HL-60/S4 treated with retinoic acid at 250 ng/mL for 4 days and 3 days (cell line): ENCODE results near the gene ATP11B.

Experiments
- in situ Hi-C: fragments of 300-500 bp; cut with MboI; formaldehyde crosslinking; loops from 2 replicates; pipeline ENCODE4 v1.7.0; 2022; ENCODE audit warnings: low sequenced_read_pairs

ATP11B gene

DNA sequence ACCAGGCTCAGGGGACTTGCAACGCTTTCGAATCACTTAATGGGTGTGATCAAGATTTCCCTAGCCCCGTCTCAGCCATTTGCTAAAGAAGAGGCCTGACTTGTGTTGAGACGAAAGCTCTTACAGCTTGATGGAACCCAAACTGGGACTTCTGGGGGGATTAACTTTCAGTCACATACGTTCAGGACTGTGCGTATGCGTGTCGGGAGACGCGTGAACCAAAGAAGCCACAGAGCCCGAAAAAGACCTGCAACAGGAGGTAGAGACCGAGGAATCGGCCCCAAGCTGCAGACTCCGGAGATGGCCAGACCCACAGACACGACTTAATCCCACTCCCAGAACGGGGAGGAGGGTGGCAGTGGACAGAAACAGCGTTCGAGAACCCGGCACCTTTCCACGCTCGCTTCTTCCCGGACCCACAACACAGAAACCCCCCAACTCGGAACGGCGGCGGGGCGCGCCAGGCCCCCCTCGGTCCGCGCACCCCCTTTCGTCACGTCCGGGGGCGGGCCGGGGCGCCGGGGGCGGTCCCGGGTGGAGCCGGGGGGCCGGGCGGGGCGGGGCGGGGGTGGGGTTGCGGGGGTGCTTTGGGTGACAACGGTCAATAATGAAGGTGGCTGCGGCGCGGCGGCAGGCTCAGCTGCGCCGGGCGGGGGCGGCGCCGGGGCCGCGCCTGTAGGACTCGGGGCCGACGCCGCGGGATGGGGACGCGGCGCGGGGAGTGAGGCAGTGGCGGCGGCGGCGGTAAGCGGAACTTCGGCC lies at the start of gene ATP11B:
Gene ATP11B (plus strand): TSS at position 604 of the 762 bp plus-strand sequence. CDS start 256 bp downstream, outside the sequence.
- in situ Hi-C loops = no loop called here

GRCh38 chr3:182746959-182747358 lies 46.3 kb upstream of the ATP11B start:
- in situ Hi-C loops = no loop called here

- in situ Hi-C loops = no loop called here
Measured at GRCh38 chr3:182755308-182755707, 38.0 kb upstream of the ATP11B start.

GRCh38 chr3:182755712-182756111 lies 37.6 kb upstream of the ATP11B start:
- in situ Hi-C loops = no loop called here

DNA sequence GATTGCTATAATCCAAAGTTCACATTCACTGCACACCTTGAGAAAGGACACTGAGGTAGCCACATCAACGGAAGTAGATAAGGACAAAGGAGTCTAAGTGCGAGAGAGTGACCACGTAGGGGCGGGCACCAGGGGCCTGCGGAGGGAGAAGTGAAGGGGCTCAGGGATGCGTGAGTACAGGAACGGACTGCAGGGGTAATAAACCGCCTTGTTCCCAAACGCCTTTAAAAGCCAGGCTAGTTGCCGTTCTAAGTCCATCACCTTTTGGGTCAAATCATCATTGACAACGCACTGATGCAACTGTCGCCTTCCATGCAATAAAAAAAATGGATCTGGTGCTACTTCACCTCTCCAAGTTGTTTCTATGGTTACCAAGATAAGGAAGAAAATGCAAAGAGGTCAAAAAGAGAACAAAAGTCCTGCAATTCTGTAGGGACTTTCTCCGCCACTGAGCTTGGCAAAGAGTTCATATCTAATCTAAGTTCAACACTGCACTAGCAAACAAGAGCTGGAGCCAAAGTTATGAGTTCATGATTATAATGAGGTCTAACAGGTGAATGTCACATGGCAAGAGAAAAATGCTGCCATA lies 32.6 kb upstream of the ATP11B start:
- in situ Hi-C loops = no loop called here

DNA sequence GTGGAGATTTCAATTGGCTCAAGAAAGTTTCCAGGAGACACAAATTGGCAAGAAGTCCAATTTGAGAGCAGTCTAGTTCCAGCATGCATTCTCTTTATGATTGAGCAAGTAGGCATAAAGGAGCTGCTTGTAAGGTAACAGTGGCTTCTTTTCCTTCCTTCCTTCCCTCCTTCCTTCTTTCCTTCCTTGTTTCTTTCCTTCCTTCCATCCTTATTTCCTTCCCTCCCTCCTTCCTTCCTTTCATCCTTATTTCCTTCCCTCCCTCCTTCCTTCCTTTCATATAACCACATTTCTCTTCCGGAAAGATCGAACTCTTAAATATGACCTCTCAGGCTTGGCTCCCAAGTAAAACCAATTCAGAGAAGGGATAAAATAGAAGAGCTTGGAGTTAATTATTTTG lies 29.4 kb upstream of the ATP11B start:
- in situ Hi-C loops = no loop called here

DNA sequence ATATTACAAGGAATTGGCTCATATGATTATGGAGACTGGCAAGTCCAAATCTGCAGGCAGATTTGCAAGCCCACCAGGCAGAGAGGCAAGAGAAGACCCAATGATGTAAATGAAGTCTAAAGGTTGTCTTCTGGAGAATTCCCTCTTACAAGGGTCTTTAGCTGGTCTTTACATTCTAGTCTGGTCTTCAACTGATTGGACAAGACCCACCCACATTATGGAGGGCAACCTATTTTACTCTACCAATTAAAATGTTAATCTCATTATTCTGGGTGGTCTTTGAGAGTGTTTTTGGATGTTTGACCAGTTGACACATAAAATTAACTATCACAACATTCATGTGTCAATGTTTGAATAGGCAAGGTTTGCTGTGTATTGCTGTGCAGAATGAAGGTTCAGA lies 28.0 kb upstream of the ATP11B start:
- in situ Hi-C loops = no loop called here

GRCh38 chr3:182766099-182766498 lies 27.2 kb upstream of the ATP11B start:
- in situ Hi-C loops = no loop called here

- in situ Hi-C loops = no loop called here
Measured at GRCh38 chr3:182768413-182768812, 24.9 kb upstream of the ATP11B start.

DNA sequence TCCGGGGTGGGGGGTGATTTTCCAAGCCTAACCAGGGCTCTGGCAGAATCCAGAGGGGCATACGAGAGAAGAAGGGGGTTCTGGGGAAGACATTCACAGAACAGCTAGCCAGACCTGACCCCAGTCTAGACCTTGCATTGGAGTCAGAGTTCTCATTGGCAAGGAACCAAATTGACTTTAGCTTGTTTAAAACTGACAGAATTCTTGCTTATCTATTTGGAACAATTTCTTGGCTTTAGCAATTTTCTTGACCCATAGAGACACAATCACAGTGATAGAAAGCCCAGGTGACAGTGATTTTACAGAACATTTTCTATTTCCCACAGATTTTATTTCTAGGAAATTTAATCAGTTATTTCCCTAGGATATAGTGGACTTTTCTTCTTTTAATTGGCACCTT lies 23.6 kb upstream of the ATP11B start:
- in situ Hi-C loops = no loop called here

- in situ Hi-C loops = no loop called here
Measured at GRCh38 chr3:182782149-182782548, 11.2 kb upstream of the ATP11B start.

DNA sequence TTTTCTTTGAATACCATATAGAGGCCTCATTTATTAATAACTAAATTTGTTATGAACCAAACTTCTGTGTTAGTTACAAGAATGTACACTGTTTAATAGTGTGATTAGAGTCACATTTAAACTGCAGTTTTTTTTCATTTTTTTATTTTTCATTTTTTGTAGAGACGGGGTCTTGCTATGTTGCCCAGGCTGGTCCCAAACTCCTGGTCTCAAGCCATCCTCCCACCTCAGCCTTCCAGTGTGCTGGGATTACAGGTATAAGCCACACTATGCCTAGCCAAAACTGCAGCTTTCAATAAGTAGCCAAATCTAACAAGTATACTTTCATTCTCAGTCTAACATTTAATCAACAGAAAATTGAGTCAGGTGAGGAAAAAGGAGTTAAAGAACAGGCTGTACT lies 10.2 kb upstream of the ATP11B start:
- in situ Hi-C loops = no loop called here

GRCh38 chr3:182784542-182784941 lies 8.8 kb upstream of the ATP11B start:
- in situ Hi-C loops = no loop called here

DNA sequence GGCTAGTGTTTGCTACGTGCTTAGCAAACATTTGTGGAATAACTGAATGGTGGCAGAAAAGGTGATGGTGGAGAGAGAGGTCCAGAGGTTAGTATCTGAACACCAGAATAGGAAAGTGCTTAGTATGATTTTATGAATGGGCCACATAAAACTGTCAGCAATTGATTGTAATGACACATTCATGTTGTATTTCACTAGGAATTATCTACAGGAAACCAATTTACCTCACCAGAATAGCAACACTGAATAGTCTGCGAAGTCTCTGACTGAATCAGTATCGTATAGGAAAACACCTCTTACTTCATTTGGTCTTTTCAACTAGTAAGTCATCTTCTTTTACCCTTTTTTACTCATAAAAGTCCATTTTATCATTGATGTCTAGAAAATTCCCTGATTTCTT lies 8.2 kb upstream of the ATP11B start:
- in situ Hi-C loops = no loop called here

DNA sequence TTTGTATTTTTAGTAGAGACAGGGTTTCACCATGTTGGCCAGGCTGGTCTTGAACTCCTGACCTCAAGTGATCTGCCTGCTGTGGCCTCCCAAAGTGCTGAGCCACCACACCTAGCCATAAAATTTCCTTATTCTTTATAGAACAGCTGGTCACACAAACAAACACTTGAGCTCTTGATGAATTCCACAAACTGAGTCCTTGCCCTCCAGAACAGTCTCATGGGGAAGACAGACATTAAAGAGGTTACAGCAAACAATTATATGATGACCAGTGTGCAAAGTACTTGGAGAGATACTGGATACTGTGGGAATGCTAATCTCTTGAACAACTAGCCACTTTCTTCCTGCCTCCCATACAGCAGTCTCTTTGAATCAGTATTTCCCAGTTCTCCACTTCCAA lies 7.5 kb upstream of the ATP11B start:
- in situ Hi-C loops = no loop called here

GRCh38 chr3:182786564-182787196 lies 6.6 kb upstream of the ATP11B start:
- in situ Hi-C loops = no loop called here

- in situ Hi-C loops = no loop called here
Measured at GRCh38 chr3:182787302-182788036, 5.8 kb upstream of the ATP11B start.

GRCh38 chr3:182789371-182789770 lies 3.9 kb upstream of the ATP11B start:
- in situ Hi-C loops = no loop called here

- in situ Hi-C loops = no loop called here
Measured at GRCh38 chr3:182790612-182791011, 2.7 kb upstream of the ATP11B start.

DNA sequence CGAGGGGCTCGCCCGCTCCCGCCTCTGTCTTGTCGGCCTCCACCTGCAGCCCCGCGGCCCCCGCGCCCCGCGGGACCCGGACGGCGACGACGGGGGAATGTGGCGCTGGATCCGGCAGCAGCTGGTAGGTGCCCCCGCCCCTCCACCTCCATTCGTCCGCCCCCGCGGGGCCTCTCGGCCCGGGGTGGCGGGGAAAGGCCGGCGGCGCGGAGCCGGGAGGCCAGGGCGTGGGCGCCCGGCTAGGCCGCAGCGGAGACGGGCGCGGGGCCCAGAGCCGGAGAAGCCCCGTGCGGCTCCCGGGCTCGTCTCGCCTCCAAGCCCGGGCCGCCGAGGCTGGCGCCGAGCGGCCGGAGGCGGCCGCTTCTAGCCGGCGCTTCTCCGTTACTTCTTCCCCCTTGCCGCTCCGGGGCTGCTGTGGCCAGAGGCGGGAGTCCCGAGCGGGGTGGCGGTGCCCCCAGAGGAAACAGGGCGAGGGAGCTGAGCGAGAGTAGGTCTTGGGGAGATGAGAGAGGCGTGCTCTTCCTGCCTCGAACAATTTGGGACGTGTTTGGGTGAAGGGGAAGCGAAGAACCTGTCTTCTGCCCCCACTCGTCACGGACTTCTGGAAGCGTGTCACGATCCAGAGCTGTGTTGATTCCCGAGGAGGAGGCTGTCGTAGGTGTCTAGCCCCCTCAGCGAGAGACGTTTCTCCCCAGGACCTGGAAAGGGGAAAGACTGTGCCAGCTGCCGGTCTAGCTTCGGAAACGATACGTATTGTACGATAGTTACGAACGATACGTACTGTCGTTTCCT lies 555 bp downstream of the ATP11B start:
- in situ Hi-C loops = no loop called here
